Gastroesophageal sphincter (tissue), 4 donors: ENCODE results near the gene PRMT6. TPM values are rescaled to one million over a fixed set of nuclear protein-coding genes. Genes with fewer than 3 reads are reported as not detected.

Experiments
- ATAC-seq: fragments of 150-250 bp; one replicate; pipeline ENCODE4 v1.9.1; 2016; ENCODE audit warnings: mild to moderate bottlenecking, moderate library complexity
- H3K27ac ChIP-seq, 4 donors: fragments of 200-600 bp; sonication (generic) in 3 of 4; 1 replicate in 3 of 4; 2 replicates in 1 of 4; pipeline ENCODE4 v1.5.1; 2016 to 2019
- H3K27me3 ChIP-seq: fragments of 200-600 bp; sonication (generic); one replicate; pipeline ENCODE4 v1.5.1; 2019
- H3K36me3 ChIP-seq, 2 donors: fragments of 200-600 bp; sonication (generic); one replicate each; pipeline ENCODE4 v1.5.1; 2019; ENCODE audit warnings: control low read depth in 1 of 2
- H3K4me1 ChIP-seq, 3 donors: fragments of 200-600 bp; sonication (generic); 1 replicate in 2 of 3; 2 replicates in 1 of 3; pipeline ENCODE4 v1.5.1; 2016 to 2019; ENCODE audit warnings: control low read depth in 2 of 3
- H3K4me3 ChIP-seq, 2 donors: fragments of 200-600 bp; sonication (generic); one replicate each; pipeline ENCODE4 v1.5.1; 2019; ENCODE audit warnings: mild to moderate bottlenecking in 1 of 2, moderate library complexity in 1 of 2
- H3K9me3 ChIP-seq, 3 donors: fragments of 200-600 bp; sonication (generic); one replicate each; pipeline ENCODE4 v1.5.1; 2017 to 2019; ENCODE audit warnings: control low read depth in 2 of 3
- EP300 ChIP-seq: sonication (generic); formaldehyde crosslinking; IDR thresholded peaks from one replicate; pipeline ENCODE4 v1.6.1; 2017; ENCODE audit warnings: antibody characterized with exemption, mild to moderate bottlenecking
- POLR2A ChIP-seq, 2 donors: fragments of 450-650 bp; IDR thresholded peaks; one replicate each; pipeline ENCODE4 v1.6.1; 2017; ENCODE audit warnings: antibody characterized with exemption in 2 of 2, mild to moderate bottlenecking in 2 of 2, moderate library complexity in 1 of 2
- POLR2AphosphoS5 ChIP-seq: sonication (generic); formaldehyde crosslinking; IDR thresholded peaks from one replicate; pipeline ENCODE4 v1.6.1; 2017; ENCODE audit warnings: antibody characterized with exemption
- WGBS, 2 donors: methylation state at CpG; one replicate each; pipeline ENCODE4 v1.1.5; 2018; ENCODE audit warnings: low coverage in 1 of 2; 5-methylcytosine and 5-hydroxymethylcytosine counted together
- total RNA-seq, 4 donors: library from RNA; depleted of rRNA; stranded (reverse); fragments of >200 nt; gene quantifications; one replicate each; pipeline ENCODE4 v1.1.0, GENCODE V29; 2016
- TF ChIP-seq, protein P1 (sequence below), 4 experiments: fragments of 200-600 bp in 2 of 4; fragments of 450-650 bp in 2 of 4; sonication (generic) in 1 of 4; IDR thresholded peaks; one replicate each; pipeline ENCODE4 v1.5.1; 2017 to 2019; ENCODE audit warnings: antibody characterized with exemption in 4 of 4, mild to moderate bottlenecking in 2 of 4, moderate library complexity in 2 of 4

The PRMT6 gene
- 10 to 100 TPM in 3 of 4 donors, 1 to 10 TPM in 1; 7.9 to 14.8 (median 11.4) TPM for total RNA-seq

DNA sequence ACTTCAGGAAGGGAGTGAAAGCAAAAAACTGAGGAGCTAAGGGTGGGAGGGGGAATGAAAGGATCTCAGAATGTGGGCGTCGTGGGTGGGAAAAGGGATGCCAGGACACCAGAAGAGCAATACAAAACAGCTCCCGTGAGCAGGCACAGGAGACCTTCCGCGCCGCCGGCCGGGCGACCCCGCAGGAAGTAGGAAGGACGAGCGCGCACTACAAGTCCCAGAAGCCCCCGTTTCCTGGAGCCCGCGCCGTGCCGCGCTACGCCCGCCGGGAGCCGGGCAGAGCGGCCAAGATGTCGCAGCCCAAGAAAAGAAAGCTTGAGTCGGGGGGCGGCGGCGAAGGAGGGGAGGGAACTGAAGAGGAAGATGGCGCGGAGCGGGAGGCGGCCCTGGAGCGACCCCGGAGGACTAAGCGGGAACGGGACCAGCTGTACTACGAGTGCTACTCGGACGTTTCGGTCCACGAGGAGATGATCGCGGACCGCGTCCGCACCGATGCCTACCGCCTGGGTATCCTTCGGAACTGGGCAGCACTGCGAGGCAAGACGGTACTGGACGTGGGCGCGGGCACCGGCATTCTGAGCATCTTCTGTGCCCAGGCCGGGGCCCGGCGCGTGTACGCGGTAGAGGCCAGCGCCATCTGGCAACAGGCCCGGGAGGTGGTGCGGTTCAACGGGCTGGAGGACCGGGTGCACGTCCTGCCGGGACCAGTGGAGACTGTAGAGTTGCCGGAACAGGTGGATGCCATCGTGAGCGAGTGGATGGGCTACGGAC, at the start of gene PRMT6:
Gene PRMT6 (plus strand): TSS at position 249 of the 771 bp plus-strand sequence. CDS start 42 bp downstream, at position 291.
- Histone ChIP-seq H3K27me3 (no peaks in the 10 kb centered on the region), H3K4me3 (peak within 1 kb of the TSS; percentile 80 to 95), H3K36me3 (peaks cover 0 to 17% of the 10 kb centered on the region in 2 donors), H3K4me1 (peaks cover 4 to 29% (median 8%) of the 10 kb centered on the region in 3 donors), H3K27ac (peak within 1 kb of the TSS; percentile 73 to 94 (median 90)), H3K9me3 (no peaks in the 10 kb centered on the region)
- peak; percentile 40 to 59 for TF ChIP-seq POLR2A (IDR thresholded peaks at IDR 0.05)
- peak; percentile 75 for TF ChIP-seq POLR2AphosphoS5
- TF ChIP-seq, protein P1, sequence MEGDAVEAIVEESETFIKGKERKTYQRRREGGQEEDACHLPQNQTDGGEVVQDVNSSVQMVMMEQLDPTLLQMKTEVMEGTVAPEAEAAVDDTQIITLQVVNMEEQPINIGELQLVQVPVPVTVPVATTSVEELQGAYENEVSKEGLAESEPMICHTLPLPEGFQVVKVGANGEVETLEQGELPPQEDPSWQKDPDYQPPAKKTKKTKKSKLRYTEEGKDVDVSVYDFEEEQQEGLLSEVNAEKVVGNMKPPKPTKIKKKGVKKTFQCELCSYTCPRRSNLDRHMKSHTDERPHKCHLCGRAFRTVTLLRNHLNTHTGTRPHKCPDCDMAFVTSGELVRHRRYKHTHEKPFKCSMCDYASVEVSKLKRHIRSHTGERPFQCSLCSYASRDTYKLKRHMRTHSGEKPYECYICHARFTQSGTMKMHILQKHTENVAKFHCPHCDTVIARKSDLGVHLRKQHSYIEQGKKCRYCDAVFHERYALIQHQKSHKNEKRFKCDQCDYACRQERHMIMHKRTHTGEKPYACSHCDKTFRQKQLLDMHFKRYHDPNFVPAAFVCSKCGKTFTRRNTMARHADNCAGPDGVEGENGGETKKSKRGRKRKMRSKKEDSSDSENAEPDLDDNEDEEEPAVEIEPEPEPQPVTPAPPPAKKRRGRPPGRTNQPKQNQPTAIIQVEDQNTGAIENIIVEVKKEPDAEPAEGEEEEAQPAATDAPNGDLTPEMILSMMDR (IDR thresholded peaks at IDR 0.05), result peak in 1 of 4 experiments; percentile 27
- no peak for TF ChIP-seq EP300
- ATAC-seq, result peak; percentile 93
- 0 to 2% methylated on average over 16 to 35 of the region's 73 CpGs for WGBS, 2 donors

DNA sequence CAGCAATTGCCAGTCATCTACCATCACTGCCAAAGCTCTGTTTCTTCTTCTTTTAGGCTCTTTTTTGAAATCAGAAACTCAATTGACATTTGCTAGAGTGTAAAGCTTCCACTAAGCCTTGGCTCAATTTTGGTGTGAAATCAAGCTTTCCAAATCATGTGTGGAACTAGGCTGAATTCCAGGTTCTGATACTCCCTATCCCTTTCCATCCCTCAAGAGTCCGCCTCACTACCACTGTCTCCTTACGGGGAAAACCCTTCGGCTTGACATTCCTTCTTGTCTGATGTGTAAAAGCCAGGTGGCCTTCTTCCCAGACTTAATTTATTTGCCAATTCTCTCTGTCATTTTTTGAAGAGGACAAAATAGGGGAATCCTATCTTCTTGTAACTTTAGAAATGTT, 47.2 kb upstream of the PRMT6 start:
- no peak overlapping the region for H3K4me3 ChIP-seq
- TF ChIP-seq, protein P1 (IDR thresholded peaks at IDR 0.05), result no peak
- no peak for TF ChIP-seq EP300
- TF ChIP-seq POLR2AphosphoS5, result no peak
- TF ChIP-seq POLR2A (IDR thresholded peaks at IDR 0.05), result no peak
- H3K27ac ChIP-seq, result no peak overlapping the region
- no peak for ATAC-seq
- WGBS, 2 donors, result 40 to 61% methylated on average over 1 to 3 of the region's 3 CpGs
- H3K36me3 ChIP-seq, result no peaks in the 10 kb centered on the region
- H3K9me3 ChIP-seq, result no peaks in the 10 kb centered on the region
- H3K4me1 ChIP-seq, result no peaks in the 10 kb centered on the region
- H3K27me3 ChIP-seq, result no peaks in the 10 kb centered on the region

DNA sequence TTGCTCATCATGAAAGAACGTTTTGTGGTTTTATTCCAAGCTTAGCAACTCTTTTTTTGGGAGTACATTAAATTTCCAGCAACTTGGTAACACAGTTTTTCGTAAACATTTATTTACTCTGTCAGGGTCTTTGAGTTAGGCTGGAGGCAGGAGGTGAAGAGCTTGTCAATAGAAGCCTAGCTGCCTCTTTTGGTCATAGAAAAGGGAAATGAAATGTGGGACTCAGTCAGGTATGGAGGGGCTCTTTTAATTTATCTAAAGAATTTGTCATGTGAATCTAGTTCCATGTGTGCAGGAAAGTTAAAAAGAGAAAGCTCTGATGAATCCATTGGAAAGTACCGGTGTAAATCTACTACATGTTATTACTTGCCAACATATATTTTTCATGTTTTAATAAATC, 45.9 kb upstream of the PRMT6 start:
- ATAC-seq, result no peak
- 62 to 69% methylated on average over 3 of the region's 3 CpGs for WGBS, 2 donors
- Histone ChIP-seq H3K4me1 (no peaks in the 10 kb centered on the region), H3K36me3 (no peaks in the 10 kb centered on the region), H3K27me3 (no peaks in the 10 kb centered on the region), H3K9me3 (no peaks in the 10 kb centered on the region), H3K27ac (no peak overlapping the region), H3K4me3 (no peak overlapping the region)
- TF ChIP-seq POLR2AphosphoS5 (no peak), EP300 (no peak), POLR2A (IDR thresholded peaks at IDR 0.05) (no peak)
- TF ChIP-seq, protein P1 (IDR thresholded peaks at IDR 0.05), result no peak

DNA sequence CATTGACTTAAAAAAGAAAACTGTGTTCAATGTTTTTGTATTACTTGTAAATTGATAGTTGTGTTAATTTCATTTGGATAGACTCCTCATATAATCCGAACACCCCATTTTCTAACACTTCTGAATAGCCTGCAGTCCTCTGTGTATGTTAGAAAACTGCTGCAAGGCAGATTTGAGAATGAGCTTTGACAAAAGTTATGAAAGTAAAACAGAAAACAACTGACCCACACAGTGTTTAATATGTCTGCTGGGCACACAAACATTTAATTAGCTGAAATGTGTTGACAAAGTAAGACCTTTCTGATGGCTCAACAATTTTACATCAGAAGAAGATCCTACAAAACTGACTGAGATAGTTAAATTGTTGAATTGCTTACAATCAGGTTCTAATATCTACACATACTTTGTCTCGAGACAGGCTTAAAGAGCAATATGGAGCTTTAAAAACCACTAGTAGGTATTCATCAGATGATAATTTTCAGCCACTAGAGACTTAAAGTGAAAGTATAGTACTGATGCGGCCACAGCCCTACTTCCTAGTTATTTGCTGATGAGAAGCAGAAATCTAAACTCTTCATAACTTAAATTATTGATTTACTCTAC, 40.0 kb upstream of the PRMT6 start:
- H3K4me3 ChIP-seq, result no peak overlapping the region
- H3K27me3 ChIP-seq, result no peaks in the 10 kb centered on the region
- no peaks in the 10 kb centered on the region for H3K9me3 ChIP-seq
- TF ChIP-seq POLR2AphosphoS5 (no peak), EP300 (no peak)
- TF ChIP-seq, protein P1 (IDR thresholded peaks at IDR 0.05), result no peak
- H3K36me3 ChIP-seq, result no peaks in the 10 kb centered on the region
- 67 to 78% methylated on average over 3 of the region's 3 CpGs for WGBS, 2 donors
- ATAC-seq, result no peak
- no peak overlapping the region for H3K27ac ChIP-seq
- no peaks in the 10 kb centered on the region for H3K4me1 ChIP-seq
